HUES48 (cell line): ENCODE measurements around the gene TOX2.

Experiments
- H3K27ac ChIP-seq: one replicate; pipeline ENCODE4 v1.7.0; 2013; ENCODE audit warnings: low read depth, low read length, inconsistent platforms
- H3K27me3 ChIP-seq: 2 replicates; pipeline ENCODE4 v1.6.1; 2013; ENCODE audit warnings: mild to moderate bottlenecking, low read length; ENCODE audit not compliant: control insufficient read depth, insufficient read depth
- H3K36me3 ChIP-seq: 2 replicates; pipeline ENCODE4 v1.6.1; 2013; ENCODE audit warnings: low read length; ENCODE audit not compliant: control insufficient read depth, insufficient read depth
- H3K4me1 ChIP-seq: 2 replicates; pipeline ENCODE4 v1.6.1; 2013; ENCODE audit warnings: mild to moderate bottlenecking, low read length; ENCODE audit not compliant: control insufficient read depth, insufficient read depth
- H3K4me3 ChIP-seq: 2 replicates; pipeline ENCODE4 v1.5.1; 2013; ENCODE audit warnings: mild to moderate bottlenecking, low read depth, low read length
- H3K9ac ChIP-seq: 2 replicates; pipeline ENCODE4 v1.6.1; 2013; ENCODE audit warnings: mild to moderate bottlenecking, low read depth, low read length, moderate library complexity
- H3K9me3 ChIP-seq: 2 replicates; pipeline ENCODE4 v1.6.1; 2013; ENCODE audit warnings: low read length; ENCODE audit not compliant: control insufficient read depth, insufficient read depth

TOX2 gene

DNA sequence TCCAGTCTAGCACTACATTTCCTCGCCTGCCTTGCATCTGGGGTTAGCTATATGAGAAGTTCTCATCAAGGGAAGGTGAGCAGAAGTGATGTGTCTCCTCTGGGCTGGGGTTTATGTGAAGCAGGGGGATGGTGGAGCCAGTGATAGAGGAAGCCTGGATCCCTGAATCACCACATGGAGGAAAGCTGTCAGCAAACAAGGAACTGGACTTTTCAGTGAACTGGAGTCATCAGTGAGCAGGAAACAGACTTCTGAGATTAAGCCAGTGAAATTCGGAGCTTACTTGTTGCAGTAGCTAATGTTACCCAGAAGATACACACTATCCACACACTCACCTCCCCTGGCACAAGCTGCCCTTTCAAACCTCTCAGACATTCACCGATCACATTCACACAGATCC is 13.4 kb upstream of the TOX2 start:
- no peaks in the 10 kb centered on the region for H3K27me3 ChIP-seq
- no peak overlapping the region for H3K9ac ChIP-seq
- no peak overlapping the region for H3K27ac ChIP-seq
- no peak overlapping the region for H3K4me3 ChIP-seq
- no peaks in the 10 kb centered on the region for H3K36me3 ChIP-seq
- peaks cover 26% of the 10 kb centered on the region for H3K4me1 ChIP-seq
- no peaks in the 10 kb centered on the region for H3K9me3 ChIP-seq

DNA sequence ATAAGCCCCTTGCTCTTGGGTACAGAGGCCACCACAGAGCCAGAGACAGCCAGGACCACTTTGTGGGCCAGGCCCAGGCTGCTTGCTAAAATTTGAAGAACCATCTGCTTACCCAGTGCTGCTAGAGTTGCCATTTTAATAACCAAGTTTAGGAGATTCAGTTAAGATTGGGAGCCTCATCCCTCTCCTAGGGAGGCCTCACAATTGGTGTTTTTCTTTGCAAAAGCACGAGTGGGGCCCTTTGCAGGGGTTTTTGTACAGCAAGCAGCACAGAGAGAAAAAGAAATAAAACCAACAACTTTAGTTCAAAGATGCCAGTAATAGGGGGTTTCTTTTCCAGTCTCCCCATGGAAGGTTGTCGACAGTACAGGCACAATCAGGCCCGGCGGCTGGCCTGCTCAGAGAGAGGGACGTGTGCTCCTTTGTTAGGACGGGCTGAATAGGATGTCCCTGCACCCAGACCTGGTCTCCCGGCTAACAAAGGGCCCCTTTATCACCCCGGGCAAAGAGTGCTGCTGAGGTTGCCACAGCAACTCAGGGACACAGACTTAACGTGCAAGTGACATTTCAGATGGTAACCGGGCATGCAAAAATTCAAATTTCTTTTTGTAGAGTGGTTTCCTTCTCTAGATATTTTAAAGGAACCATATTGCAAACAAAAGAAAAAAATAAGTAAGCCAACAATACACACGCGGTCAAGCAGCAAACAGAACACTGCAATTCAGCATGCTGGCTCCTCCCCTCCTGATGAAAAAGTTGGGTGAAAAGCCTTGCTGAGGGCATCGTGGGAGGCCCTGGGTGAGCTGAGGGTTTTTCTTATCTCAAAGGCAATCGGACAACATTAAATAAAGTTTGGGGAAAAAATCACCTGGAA is 10.5 kb upstream of the TOX2 start:
- Histone ChIP-seq H3K9ac (no peak overlapping the region), H3K4me1 (peaks cover 24% of the 10 kb centered on the region), H3K36me3 (no peaks in the 10 kb centered on the region), H3K4me3 (no peak overlapping the region), H3K27ac (no peak overlapping the region), H3K9me3 (no peaks in the 10 kb centered on the region), H3K27me3 (no peaks in the 10 kb centered on the region)

DNA sequence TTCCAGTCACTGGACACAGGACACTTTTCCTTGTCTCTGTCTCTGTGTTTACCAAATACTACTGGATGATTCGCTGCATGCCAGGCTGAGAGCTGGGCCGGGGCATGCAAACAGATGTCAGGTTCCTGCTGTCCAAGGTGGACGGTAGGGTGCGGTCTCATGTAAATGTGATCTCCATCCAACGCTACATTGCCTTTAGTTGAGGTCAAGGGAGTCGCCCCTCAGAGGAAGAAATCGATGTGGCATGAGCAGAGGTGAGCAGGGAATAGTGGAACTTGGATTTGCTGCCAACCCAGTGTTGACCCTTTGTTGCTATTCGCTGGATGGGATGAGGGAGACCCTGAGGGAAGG is 9.8 kb upstream of the TOX2 start:
- H3K9ac ChIP-seq = no peak overlapping the region
- H3K4me3 ChIP-seq = no peak overlapping the region
- no peaks in the 10 kb centered on the region for H3K27me3 ChIP-seq
- H3K4me1 ChIP-seq = peaks cover 18% of the 10 kb centered on the region
- H3K27ac ChIP-seq = no peak overlapping the region
- no peaks in the 10 kb centered on the region for H3K36me3 ChIP-seq
- H3K9me3 ChIP-seq = no peaks in the 10 kb centered on the region

DNA sequence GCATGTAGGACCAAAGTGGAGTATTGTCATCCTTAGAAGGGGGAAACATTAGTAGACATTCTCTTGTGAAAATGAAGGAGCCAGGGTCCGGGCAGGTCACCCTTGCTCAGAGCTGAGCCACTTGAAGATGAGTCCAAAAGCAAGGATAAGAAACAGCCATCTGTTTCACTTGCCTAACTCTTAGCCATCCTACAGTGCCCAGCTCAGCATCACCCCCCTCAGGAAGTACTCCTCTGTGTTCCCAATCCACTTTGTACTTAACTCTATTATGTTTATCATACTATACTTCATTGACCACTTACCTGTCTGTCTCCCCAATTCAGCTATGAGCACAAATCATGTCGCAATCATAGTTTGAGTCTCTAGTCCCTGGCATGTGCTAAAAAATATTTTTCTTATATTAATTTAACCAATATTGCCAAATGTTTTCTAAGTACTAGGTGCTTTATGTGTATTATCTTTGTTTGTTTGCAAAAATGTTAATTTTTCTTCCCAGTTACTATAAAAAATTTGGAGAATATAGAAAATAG is 8.1 kb upstream of the TOX2 start:
- Histone ChIP-seq H3K36me3 (no peaks in the 10 kb centered on the region), H3K27me3 (no peaks in the 10 kb centered on the region), H3K4me1 (peaks cover 10% of the 10 kb centered on the region; the same call in 1 of the 2 replicates), H3K4me3 (no peak overlapping the region), H3K27ac (no peak overlapping the region), H3K9me3 (no peaks in the 10 kb centered on the region), H3K9ac (no peak overlapping the region)

DNA sequence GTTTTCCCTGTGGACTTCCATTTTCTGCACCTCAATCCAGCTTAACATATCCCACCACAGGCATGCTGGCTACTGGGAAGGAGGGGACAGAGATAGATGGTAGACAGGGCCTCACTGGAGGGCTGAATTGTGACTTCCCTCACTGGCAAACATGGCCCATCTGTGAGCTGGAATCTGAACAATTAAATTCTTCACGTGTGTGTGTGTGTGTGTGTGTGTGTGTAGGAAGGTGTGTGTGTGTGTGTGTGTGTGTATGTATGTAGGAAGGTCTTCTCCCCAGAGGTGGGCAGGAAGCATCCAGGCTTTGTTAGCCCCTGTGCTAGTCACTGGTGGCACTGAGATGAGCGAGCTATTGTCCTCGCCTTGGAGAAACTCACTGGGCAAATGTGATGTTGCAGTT is 5.4 kb upstream of the TOX2 start:
- peaks cover 14% of the 10 kb centered on the region for H3K27me3 ChIP-seq
- H3K9me3 ChIP-seq = no peaks in the 10 kb centered on the region
- H3K4me3 ChIP-seq = no peak overlapping the region
- no peaks in the 10 kb centered on the region for H3K36me3 ChIP-seq
- H3K4me1 ChIP-seq = 0 out of 2 replicates have a peak, but pooled peaks cover 8% of the 10 kb centered on the region
- H3K9ac ChIP-seq = no peak overlapping the region
- no peak overlapping the region for H3K27ac ChIP-seq

DNA sequence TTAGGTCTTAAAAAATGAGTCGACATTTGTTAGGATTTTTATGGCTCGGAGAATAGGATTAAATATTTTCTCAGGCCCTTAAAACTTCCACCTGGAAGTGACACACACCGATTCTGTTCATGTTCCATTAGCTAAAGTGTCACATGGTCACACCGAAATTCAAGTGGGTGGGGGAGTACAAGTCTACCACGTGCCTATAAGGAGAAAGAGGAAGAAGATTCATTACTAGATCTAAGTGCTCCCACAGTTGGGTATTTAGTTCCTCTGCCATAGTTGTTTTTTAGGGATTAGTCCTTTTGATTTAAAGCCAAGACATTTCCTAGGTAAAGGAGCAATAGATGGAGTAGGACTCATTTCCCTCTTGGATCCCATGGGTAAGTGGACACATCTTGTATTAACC is 4.9 kb upstream of the TOX2 start:
- Histone ChIP-seq H3K9me3 (no peaks in the 10 kb centered on the region), H3K27me3 (peaks cover 16% of the 10 kb centered on the region), H3K27ac (no peak overlapping the region), H3K4me1 (0 out of 2 replicates have a peak, but pooled peaks cover 3% of the 10 kb centered on the region), H3K9ac (no peak overlapping the region), H3K4me3 (no peak overlapping the region), H3K36me3 (no peaks in the 10 kb centered on the region)

DNA sequence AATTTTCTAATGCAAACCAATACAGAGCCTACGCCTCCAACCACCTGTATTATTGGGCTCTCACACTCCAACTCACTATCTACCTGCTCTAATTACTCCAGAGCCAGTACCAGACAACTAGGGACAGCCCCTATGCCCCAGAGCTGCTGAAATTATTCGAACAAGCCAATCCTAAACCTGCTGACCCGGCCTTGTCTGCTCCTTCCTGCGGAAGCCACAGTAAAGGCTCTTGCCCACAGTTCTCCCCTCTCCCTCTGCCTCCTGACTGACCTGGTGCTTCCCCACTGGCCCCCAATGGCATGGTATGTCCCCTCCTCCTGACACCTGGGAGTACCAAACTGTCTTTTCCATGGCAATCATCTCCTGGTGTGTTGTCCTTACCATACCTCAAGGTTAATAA is 4.1 kb upstream of the TOX2 start:
- H3K4me3 ChIP-seq = no peak overlapping the region
- H3K27me3 ChIP-seq = peaks cover 23% of the 10 kb centered on the region
- H3K9ac ChIP-seq = no peak overlapping the region
- H3K9me3 ChIP-seq = no peaks in the 10 kb centered on the region
- H3K27ac ChIP-seq = no peak overlapping the region
- H3K4me1 ChIP-seq = peaks cover 3% of the 10 kb centered on the region; the same call in 1 of the 2 replicates
- H3K36me3 ChIP-seq = no peaks in the 10 kb centered on the region

DNA sequence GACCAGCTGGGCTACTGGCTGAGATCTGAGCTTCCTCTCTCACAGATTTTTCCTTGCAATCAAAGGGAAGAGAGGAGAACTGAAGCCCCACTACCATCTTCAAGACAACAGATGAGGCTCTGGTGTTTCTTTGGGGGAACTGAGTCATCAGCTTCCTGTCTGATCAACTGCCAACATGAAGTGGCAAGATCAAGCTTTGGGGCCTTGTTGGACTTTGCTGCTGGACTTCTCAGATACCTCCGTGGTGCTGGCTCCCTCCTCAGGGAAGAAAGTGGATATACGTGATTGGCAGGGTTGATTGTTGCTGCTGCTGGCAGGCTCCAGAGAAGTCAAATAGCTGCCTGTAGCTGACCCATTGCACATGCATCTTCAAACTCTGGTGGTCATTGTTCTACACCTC is 3.6 kb upstream of the TOX2 start:
- H3K9me3 ChIP-seq = no peaks in the 10 kb centered on the region
- H3K4me1 ChIP-seq = peaks cover 3% of the 10 kb centered on the region; the same call in 1 of the 2 replicates
- H3K36me3 ChIP-seq = no peaks in the 10 kb centered on the region
- H3K27me3 ChIP-seq = peaks cover 28% of the 10 kb centered on the region
- no peak overlapping the region for H3K27ac ChIP-seq
- no peak overlapping the region for H3K4me3 ChIP-seq
- H3K9ac ChIP-seq = no peak overlapping the region

DNA sequence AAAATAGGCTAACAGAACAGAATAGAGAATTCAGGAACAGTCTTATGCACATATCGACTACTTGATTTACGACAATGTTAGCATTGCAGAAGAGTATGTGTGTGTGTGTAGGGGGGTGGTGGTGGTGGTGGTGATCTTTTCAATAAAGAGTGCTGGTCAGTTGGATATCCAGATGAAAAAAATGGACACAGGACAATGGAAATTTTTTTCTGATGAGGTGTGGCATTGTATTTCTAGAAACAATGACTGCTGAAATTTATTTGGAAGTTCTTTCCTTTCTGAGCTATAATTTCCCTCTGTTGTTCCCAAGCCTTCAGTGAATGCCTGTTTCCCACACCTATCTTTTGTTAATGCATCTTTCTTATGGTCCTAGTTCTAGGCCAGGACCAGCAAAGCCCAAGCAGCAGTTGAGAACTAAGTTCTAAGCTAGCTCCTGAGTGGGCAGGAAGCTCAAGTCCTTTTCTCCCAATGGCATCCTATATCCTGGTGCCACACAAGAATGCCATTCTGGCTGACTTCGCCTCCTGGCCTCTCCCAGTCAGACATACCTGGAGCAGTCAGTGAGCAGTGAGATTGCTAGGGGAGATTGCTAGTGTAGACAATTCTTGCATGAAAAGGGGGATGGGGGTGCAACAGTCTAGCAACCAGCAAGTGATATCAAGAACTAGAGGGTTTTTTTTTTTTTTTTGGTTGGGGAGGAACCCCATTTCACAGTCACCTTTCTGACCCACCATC is 1.2 kb upstream of the TOX2 start:
- H3K36me3 ChIP-seq = no peaks in the 10 kb centered on the region
- no peak overlapping the region for H3K27ac ChIP-seq
- H3K4me3 ChIP-seq = no peak overlapping the region; the same call in 1 of the 2 replicates
- no peaks in the 10 kb centered on the region for H3K9me3 ChIP-seq
- peaks cover 47% of the 10 kb centered on the region for H3K27me3 ChIP-seq
- H3K9ac ChIP-seq = no peak overlapping the region
- peaks cover 3% of the 10 kb centered on the region for H3K4me1 ChIP-seq

DNA sequence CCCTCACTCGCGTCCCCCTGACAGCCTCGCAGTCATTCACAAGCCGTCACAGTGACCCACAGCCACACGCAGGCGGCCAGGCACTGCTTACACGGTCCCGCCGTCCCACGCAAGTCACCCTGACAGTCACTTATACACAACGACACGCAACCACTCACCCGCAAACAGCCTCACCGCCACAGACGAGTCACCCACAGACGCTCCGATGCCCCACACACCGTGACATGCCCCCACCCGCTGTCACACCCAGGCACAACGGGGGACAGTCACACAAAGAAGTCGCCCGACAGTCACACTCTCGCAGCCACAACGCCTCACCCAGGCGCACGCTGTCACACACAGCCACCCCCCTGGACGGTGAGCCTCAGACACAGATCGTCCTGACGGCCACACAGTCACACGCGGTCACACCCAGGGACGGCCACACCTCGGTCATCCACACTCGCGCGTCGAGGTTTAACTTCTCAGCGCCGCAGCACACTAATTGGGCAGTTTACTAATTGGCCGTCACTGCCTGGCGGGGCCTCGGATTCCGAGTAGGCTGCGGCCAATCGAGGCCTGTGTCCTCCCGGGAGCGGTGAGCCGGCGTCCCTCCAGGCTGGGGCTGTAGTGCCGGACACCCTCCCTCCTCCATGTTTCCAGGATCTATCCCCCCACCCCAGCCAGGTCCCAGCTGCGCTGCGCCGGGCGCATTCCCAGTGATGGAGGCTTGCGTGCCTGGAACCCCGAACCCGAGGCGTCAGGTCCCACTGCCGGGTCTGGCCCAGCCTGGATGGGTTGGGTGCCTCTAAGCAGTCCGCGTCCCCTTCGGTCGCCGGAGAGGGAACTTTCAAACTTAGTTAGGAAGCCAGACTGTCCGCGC is 790 bp downstream of the TOX2 start:
- no peaks in the 10 kb centered on the region for H3K36me3 ChIP-seq
- H3K9ac ChIP-seq = no peak overlapping the region; the same call in 1 of the 2 replicates
- H3K4me3 ChIP-seq = peak overlapping the region; percentile 63
- no peaks in the 10 kb centered on the region for H3K9me3 ChIP-seq
- H3K4me1 ChIP-seq = peaks cover 3% of the 10 kb centered on the region
- H3K27me3 ChIP-seq = peaks cover 47% of the 10 kb centered on the region
- H3K27ac ChIP-seq = no peak overlapping the region
